Gastrocnemius medialis (tissue), 4 donors: ENCODE results near the gene TUSC7.

ENCODE experiments used
- POLR2A ChIP-seq, 2 donors: fragments of 450-650 bp; IDR thresholded peaks; one replicate each; pipeline ENCODE4 v1.6.1; 2017; ENCODE audit warnings: antibody characterized with exemption in 2 of 2, mild to moderate bottlenecking in 2 of 2, moderate library complexity in 2 of 2
- TF ChIP-seq, protein P1 (sequence below), 5 experiments: fragments of 450-650 bp in 3 of 5; fragments of 200-600 bp in 2 of 5; sonication (generic) in 2 of 5; IDR thresholded peaks in 4 of 5; conservative IDR thresholded peaks in 1 of 5; 1 replicate in 4 of 5; 2 replicates in 1 of 5; pipeline ENCODE4 v1.5.1; 2016 to 2019; ENCODE audit warnings: antibody characterized with exemption in 5 of 5, mild to moderate bottlenecking in 3 of 5, moderate library complexity in 3 of 5

DNA sequence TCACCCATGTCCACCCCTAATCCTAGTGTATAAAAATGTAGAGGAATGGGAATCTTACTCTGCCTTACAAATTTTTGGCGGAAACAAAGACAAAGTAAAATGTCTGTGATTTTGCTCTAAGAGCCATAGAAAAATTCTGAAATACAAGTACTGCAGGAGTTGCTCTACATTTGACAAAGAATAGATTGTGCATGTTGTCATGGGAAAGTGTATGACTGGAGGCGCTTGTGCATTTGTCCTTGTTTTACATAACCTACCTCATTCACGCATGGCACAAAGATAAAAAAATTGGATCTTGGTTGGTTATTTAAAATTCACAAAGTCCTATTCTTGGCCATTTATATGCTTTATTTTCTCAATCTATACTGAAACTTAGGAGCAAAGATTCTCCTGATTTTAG lies 2.0 kb upstream of the TUSC7 start:
- TF ChIP-seq, protein P1, sequence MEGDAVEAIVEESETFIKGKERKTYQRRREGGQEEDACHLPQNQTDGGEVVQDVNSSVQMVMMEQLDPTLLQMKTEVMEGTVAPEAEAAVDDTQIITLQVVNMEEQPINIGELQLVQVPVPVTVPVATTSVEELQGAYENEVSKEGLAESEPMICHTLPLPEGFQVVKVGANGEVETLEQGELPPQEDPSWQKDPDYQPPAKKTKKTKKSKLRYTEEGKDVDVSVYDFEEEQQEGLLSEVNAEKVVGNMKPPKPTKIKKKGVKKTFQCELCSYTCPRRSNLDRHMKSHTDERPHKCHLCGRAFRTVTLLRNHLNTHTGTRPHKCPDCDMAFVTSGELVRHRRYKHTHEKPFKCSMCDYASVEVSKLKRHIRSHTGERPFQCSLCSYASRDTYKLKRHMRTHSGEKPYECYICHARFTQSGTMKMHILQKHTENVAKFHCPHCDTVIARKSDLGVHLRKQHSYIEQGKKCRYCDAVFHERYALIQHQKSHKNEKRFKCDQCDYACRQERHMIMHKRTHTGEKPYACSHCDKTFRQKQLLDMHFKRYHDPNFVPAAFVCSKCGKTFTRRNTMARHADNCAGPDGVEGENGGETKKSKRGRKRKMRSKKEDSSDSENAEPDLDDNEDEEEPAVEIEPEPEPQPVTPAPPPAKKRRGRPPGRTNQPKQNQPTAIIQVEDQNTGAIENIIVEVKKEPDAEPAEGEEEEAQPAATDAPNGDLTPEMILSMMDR (IDR thresholded peaks at IDR 0.05 in 4 of 5, conservative IDR thresholded peaks at IDR 0.05 in 1 of 5): no peak
- no peak for TF ChIP-seq POLR2A (IDR thresholded peaks at IDR 0.05)
